ENCODE measurements around the gene RXRG.
A peak's percentile ranks its signal among the peaks of the same experiment; 100 is the strongest.

RXRG gene

DNA sequence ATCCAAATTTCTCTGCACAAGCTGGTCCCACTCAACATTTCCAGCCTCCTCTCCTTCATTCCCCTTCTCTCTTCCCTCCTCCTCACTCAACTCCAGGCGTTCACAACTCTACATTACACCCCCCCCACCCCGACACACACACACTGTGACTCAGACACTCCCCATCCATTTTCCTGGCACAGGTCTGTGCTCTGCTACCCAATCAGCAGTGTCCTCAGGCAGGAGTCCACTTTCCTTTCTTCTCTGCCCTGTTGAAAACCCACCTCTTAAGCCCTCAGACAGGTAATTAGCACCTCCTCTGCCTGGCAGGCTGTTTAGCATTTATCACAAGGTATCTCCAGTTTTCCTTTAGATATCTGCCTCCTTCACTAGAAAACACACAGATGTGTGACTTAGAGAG is 79.6 kb downstream of the RXRG start:
- DNase-seq: no peak

DNA sequence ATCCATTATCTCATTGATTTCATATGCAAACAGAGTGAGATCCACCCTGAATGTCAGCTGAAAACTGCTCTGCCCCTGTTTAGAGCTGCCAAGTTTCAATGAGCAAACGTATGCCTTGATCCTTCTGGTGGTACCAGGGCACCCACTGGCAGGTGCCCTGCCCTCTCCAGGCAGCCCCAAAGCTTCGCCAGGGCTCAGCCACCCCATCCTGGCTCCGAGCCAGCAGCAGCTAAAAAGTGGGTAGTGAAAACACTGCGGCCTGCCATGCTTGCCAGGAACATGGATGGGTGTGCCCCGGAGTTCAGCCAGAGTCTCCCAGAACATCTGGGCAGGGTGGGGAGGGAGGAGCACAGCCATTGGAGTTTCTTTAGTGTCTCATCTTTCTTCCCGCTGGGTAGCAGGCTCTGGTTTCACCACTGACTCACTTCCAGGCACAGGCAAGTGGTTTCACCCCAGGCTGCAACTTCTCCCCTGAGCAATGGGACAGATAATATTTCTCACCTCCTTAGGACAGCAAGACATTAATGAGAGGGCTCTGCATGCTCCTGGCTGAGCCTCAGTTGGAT is 80.3 kb downstream of the RXRG start:
- peak; percentile 26 for DNase-seq

DNA sequence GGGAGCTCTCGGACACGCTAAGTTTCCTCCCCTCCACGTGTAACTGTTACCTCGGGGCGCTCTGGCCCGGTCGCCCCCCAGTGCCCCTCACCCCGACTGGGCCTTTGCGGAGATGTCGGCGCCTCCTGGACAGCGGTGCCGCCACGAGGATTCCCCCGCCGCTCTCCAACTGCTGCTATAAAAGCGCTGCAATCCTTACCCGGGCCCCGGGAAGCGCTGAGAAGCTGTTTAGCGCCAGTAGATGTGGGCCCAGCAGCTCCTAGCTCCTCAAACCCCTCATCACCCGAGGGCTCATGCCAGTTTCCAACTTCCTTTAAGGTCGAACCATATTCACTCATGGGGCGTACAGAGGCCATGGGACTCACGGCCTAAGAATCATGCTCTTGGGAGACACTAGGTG is 88.0 kb downstream of the RXRG start:
- no peak for DNase-seq

DNA sequence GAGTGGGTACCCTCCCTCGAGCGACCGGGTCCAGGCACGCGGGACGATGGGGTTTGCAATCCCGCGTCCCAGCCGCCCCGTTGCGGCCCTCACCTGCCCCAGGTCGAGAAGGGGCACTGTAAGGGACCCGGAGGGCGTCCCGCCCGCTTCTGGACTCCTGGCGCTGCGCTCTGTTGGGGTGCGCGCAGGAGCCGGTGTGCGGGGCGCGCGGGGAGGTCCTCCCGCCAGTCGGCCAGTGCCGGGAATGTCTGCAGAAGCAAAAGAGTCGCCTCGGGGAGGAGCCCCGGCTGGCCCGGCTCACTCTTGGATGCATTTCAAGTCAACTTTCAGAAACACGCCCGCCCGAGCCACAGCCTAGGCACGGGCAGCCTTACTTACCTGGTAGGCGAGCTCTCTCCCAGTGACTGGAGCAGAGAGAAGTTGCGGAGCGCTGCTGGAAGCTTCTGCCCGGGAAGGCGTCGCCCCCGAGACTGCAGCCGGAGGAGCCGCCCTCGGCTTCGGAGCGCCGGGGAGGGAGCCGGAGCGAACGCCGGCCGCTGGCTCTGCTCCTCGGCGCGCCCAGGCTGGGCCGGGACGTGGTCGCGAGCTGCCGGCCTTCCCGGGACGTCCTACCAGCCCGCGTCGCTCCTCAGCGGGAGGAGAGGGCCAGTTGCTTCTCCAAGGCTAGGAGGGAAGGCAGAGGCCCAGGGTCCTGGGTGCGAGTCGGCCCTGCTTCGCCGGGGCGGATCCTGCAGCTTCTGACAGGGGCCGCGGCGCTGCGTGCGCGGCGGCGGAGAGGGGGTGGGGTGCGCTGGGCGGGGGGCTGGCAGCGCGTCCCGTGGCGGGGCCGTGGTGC is 88.7 kb downstream of the RXRG start, which contains the start of gene LMX1A:
LMX1A (minus strand) TSS at position 739 of the 835 bp plus-strand sequence. CDS start 1,156 bp downstream, outside the sequence.
- no peak for DNase-seq

DNA sequence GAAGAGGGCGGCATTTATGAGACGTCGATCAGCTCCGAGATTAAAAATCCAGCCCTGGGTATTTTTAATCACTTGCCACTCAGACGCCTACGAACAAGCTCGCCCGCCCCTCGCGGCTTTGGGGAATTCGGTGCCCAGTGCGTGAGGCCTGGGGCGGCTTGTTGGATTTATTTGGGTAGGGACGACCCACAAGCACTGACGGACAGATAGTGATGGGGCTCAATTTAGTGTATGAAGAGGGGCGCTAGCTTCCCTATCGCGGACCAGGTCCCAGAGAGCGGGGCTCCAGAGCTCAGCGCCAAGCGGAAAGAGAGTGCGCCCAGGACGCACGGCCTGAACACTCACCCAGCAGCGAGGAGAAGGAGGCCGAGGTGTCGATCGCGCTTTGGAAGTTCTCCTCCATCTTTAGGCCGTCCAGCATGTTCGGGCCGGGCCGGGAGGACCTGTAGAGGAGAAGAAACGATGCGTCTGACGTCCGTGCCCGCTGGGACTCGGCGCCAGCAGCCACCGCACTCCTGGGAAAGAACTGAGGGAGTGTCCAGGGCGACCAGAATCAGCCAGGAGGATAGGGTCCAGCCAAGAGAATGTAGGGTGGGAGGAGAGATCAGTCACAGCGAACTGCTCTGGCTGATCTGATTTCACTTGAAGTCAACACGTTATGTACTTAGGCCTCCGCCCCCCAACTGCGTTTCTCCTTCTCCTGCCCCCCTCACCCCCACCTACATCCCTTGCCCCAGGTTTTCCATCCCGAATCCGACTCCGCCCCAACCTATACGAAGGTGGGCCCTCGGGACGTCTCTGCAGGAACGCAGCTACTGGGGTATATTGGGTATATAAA is 89.6 kb downstream of the RXRG start:
- no peak for DNase-seq

DNA sequence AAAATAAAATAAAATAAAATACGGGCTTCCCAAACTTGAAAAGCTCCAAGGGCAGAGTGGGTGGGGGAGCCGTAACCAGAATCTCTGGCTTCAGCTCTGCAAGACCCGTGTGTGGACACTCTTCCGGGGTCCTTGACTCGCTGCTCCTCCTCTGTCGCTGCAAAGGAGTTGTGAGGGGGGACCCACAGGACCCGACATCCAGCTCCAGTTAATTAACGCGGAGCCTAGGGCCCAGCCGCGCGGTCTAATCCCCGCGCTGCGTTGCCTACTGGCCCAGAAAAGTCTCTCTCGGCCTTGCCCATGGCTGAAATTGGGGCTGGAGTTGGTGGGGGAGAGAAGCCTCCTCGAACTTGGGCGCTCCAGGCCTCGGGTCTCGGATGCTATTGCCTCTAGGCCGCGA is 90.2 kb downstream of the RXRG start:
- no peak for DNase-seq

DNA sequence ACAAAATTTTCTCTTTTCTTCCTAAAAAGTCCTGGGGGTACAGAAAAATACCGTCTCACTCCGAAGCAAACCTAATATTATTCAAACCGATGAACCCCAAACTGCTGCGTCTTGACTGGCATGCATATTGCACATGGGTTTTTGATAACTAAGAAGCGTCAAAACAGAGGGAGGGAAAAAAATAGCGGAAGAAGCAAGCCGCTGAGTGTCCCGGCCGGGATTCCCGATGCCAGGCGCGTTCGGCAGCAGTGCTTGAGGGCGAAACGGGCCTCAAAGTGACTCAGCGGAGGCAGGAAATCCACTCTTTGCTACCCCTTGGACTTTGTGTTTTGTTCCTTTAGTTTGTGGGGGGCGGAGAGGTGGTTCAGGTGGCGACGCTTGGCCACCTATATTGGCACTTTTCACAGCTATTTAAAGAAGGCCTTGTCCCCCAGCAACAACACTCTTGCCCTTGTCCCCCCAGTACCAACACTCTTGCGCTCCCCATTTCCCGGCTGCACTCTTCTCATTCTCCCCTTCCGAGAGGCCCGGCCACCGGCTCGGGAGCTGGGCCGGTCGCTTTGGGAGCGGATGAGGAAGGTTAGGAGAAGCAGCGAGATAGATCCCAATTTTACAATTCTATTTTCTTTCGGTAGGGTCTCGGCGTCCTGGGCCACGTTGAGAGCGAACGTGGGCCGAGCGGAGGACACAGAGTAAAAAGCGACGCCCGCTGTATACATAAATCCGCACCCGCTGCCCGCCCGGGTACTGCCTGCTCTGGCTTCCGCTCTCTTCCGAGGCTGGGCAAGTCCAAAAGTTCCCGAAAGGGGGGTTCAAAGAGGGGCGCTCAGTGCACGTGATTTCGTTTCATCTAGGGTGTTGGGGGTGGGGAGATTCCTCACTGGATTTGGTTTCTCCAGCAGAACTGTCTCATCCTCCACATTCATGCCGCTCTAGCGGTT is 90.9 kb downstream of the RXRG start:
- DNase-seq: no peak

DNA sequence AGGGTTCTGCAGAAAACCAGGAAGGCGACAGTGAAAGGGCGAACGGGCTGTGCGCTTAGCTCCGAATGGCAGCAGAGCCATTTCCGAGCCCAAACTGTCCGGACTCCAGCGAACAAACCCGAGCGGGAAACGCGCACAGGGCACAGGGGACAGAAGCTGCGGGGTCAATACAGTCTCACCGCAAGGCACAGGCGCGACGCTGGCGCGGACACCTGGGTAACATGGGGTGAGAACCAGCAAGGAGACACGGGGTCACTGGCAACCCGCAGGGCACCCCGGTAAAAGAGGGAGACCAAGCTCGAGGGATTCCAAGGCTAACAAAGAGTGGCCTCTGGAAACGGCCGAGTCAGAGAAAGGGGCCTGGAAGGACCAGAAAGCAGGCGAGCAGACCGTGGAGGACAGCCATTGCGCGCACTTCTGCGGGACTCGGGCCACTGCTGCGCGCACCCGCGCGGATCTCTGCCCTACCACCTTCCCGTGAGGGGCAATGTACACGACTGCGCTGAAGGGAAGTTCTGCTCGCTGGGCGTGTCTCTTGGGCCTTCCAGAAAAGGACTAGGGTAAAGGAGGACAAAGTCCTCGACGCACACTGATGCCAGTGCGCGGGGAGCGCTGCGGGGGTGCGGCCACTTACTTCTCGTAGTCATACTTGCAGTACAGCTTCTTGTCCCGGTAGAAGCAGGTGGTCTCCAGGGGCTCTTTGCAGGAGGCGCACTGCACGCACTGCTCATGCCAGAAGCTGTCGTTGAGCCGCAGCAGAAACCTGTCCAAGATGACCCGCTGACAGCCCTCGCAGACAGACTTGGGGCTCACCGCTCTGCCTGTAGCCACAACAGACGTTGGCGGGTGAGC is 92.3 kb downstream of the RXRG start:
- no peak for DNase-seq

DNA sequence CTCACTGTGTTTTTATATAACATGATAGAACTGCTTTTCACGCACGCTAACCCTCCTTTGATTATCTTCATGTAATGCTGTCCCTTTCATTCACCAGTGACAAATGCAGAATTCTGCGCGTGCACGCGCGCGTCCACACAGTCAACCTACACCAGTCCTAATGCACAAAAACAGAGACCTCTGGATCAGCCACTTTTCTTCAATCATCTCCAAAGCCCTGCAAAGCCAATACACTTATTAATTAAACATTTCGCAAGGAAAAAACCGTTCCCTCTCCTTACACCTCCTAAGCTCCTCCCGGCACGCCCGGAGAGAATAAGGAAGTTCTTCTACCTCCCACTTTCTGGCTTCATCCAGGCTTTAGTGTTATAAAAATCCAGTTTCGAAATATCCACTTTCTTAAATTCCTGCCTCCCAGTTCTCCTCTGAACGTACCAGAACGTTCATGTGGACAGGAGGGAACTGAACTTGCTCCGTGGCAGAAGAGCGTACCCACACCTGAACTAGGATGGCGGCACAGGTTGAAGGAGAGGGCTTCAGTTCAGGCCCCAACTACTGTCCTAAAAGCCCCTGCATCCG is 93.0 kb downstream of the RXRG start:
- DNase-seq: no peak

Data from fibroblast of skin of scalp (primary cell).